GM19397 (cell line): ENCODE data around the gene NKAIN1.

Experiments
- ATAC-seq: cut with Tn5 transposase; IDR thresholded peaks from one replicate; pipeline ENCODE4 v1.9.1; 2021; ENCODE audit warnings: mild to moderate bottlenecking, moderate library complexity; ENCODE audit not compliant: unreplicated experiment

The NKAIN1 gene

GRCh38 chr1:31234123-31234708 lies 5.5 kb downstream of the NKAIN1 start:
- ATAC-seq, result no peak

GRCh38 chr1:31232689-31233088 lies 7.0 kb downstream of the NKAIN1 start:
- no peak for ATAC-seq

- ATAC-seq, result no peak
Observed at GRCh38 chr1:31231802-31232201, 7.9 kb downstream of the NKAIN1 start.

DNA sequence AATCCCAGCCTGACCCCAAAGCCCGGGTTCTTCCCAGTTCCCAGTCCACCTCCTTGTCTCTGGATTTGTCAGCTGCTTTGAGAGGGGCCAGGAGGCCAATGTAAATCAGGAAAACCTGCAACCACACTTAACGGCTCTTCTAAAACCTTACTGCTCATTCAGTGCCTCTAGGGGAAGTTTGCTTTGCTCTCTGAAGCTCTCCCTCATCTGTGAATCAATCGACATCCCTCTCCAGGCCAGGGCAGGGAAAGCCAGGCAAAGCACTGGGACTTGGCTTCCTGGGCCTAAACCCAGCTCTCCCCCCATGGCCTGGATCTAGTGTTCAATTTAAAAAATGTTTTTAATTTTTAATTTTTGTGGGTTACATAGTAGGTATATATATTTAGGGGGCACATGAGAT lies 9.3 kb downstream of the NKAIN1 start:
- ATAC-seq, result no peak

DNA sequence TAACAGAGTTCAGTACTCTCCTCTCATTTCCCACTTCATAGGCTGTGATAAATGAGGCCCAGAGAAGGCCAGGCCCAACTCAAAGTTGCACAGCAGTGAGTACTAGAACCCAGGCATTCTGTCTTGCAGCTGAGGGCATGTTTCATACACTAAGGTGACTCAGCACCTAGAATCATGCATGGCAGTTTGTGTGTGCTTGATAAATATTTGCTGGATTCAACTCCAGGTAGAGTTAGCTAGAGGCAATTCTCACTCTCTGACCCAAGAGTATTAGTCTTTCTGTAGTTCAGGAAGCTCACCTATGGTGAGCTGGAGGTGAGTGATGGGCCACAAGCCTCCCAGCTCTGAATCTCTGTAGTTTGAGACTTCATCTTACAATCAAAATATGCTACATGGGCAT lies 10.7 kb downstream of the NKAIN1 start:
- ATAC-seq, result no peak

DNA sequence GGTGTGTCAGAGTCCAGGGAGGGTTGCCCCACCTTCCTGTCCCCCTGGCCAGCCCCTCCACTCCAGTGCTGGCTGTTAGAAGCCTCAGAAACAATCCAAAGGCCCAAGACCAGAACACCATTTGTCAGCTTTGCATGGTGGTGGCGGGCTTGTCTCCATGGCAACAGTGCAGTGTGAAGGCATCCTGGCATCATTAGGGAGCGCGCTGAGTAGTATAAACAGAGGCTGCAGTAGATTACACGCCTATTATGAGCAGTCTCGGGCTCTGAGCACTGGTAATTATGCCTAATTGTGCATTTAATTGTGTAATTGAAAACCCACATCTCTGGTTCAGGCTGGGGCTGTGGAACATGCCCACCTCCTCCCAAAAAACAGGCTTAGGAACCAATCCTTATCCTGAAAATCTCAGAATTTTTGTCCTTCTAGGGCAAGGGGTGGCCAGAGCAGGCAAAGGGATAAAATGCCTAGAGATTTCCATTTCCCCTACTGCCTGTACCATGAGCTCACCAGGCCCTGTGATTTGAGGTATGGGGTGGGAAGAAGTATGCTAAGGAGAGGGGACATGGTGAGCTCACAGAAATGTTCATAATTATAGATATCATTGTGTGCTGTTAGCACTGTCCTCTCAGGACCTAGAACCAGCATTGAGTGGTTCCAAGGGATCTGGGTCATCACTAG lies 11.7 kb downstream of the NKAIN1 start:
- ATAC-seq, result no peak

GRCh38 chr1:31224068-31224467 lies 15.6 kb downstream of the NKAIN1 start:
- no peak for ATAC-seq

- ATAC-seq, result no peak
Observed at GRCh38 chr1:31222176-31222575, 17.5 kb downstream of the NKAIN1 start.

DNA sequence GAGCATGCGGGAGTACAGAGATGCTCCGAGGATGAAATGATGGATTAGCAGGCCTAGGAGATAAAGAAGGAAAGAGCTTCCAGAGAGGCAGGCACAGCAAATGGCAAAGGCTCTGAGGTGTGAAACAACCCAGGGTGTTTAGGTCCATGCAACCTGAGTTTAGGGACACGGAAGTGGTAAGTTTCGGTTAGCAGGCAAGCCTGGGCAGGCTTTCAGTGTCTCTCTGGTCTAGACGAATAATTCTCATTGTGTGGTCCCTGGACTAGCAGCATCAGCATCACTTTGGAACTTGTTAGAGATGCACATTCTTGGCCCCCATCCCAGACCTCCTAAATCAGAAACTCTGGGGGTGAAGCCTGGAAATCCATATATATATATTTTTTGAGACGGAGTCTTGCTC lies 18.6 kb downstream of the NKAIN1 start:
- no peak for ATAC-seq

DNA sequence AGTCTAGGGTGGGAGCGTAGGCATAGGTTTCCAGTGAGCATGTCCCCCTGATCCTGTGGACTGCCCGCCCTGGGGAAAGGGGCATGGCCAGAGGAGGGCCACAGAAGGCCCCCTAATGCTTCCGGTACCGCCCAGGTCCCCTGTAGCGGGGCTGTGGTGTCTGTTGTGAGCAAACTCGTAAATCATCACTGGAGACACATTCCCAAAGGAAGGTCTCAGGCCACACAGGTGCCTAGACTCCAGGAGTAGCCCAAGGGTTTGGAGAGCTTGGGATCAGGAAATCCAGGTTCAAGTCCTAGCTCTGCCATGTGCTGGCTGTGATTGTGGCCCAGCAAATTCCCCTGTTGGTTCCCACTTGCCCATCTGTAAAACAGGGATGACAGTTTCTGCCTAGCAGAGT lies 20.2 kb downstream of the NKAIN1 start:
- ATAC-seq, result no peak

DNA sequence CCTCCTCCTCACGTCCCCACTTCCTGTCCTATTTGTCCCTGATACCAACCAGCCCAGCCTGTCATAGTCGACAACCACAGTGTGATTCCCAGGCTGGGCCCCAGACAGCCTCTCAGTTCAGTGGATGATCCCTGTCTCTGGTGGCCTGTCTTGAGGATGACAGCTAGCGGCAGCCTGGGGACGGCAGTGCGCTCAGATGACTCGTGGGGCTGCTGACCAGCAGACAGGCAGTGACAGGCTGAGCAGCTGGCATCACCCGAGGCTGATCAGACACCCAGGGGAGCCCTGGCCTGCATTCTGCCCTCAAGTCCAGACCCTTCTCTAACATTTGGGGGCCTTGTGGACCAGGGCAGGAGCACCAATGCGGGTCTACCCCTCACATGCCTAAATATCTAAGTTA lies 21.0 kb downstream of the NKAIN1 start:
- no peak for ATAC-seq

- ATAC-seq, result no peak
Observed at GRCh38 chr1:31216016-31216415, 23.7 kb downstream of the NKAIN1 start.

- ATAC-seq, result no peak
Observed at GRCh38 chr1:31215065-31215570, 24.6 kb downstream of the NKAIN1 start.

- no peak for ATAC-seq
Observed at GRCh38 chr1:31214316-31215064, 25.2 kb downstream of the NKAIN1 start.

DNA sequence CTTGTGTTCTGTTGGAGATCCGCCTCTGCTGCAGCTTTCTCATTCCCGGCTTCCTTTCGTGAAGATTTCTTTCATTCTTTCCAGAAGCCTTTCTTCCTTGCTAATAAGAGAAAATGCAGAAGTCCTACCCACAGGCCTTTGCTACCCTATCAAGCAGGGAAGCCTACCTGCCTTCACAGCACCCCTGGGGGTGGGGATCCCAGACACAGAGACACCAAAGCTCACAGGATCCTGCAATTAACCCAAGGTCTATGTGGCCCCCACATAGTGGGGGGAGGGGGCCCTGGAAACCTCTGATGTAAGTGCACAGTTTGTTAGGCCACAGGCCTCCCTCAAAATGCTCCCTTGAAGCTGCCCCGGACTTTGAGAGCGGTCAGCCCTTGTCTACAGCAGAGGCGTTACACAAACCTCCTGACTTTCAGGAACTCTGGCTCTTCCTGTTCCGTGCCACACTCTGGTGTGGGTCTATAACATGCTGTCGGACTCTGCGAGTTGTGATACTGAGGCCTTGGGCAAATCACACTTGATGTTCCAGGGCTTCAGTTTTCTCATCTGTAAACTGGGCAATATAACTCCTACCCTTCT lies 31.2 kb downstream of the NKAIN1 start:
- ATAC-seq, result no peak

DNA sequence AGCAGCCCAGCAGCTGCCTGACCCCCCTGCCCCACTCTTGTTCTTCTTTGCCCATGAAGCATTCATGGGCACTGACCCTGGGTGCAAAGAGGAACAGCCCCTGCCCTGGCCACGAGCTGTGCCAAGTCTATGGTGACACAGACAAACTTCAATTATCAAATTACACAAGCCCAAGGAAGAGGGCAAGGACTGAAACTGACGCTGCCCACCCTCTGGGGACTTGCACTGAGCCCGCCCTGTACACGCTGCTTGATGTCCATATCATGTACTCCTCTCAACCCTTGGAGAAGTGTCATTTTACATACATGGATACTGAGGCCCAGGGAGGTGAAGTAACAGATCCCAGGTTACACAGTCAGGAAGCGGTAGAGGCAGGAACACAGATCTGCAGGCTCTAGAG lies 32.1 kb downstream of the NKAIN1 start:
- no peak for ATAC-seq

GRCh38 chr1:31207046-31207445 lies 32.6 kb downstream of the NKAIN1 start:
- ATAC-seq, result no peak

GRCh38 chr1:31203215-31203614 lies 36.5 kb downstream of the NKAIN1 start:
- ATAC-seq, result no peak

GRCh38 chr1:31201931-31202360 lies 37.7 kb downstream of the NKAIN1 start:
- no peak for ATAC-seq

- no peak for ATAC-seq
Observed at GRCh38 chr1:31199949-31200348, 39.7 kb downstream of the NKAIN1 start.

DNA sequence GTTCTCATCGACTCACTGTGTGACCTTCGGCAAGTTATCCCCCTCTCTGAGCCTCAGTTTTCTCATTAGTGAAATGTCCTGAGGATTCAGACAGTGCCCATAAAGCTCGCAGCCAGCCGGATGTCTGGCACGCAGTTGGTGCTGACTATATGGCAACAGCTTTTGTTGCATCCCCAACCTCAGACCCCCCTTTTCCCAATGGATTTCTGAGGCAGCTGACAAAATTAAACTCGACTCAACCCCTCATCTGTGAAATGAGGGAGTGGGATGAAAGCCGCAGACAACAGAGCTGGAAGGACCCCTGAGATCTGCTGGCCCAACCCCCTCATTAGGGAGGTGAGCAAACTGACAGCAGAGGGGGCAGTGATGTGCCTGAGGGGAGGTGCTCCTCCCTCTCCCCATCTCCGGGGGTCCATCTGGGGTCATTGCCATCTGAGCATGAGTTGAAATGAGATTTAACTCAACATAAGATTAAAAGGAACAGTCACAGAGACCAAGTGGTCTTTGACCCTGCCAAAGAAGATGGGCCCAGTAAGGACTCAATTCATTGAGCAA lies 40.4 kb downstream of the NKAIN1 start:
- ATAC-seq, result no peak
